ENCODE results near the gene NENF.
A peak's percentile ranks its signal among the peaks of the same experiment; 100 is the strongest.

The NENF gene

DNA sequence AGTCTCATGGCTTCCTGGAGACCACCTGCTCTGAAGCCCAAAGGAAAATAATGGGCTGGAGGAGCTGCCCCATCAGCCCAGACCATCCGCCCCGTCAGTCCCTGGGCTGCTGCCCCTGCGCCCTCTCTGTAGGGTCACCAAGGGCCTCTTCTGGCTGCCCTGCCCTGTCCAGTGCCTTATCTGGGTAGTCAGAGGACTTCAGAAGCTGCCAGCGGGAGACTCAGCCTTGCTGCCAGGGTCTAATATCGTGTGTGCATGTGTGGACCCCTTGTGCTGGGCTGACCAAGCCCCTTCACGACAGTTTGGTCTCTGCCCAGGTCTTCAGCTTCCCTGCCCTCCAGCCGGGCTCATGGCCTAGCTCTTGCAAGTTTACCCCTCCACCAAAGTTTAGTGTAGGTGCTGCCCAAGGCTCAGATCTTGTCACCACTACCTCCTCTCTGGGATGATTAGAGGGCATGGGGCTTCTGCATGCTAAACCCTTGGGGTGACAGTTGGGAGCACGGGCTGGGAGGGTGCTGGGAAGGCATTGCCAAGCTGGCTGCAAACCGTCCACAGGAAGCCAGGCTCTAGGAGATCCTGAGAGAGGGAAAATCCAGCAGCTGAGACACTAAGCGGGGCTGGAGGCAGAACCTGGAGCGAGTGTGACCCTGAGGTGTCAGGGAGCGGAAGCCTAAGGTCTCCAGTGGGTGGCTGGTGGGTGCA, 20.6 kb downstream of the NENF start:
- H4K20me1 ChIP-seq (ENCODE audit: insufficient read depth, low read length, poor library complexity, severe bottlenecking): no peaks in the 10 kb centered on the region
- H3F3A ChIP-seq (ENCODE audit: low read depth): no peaks in the 10 kb centered on the region
- TF ChIP-seq CTCF (conservative IDR thresholded peaks at IDR 0.05; ENCODE audit: low read length) (no peak), EZH2phosphoT487 (IDR thresholded peaks at IDR 0.05; ENCODE audit: borderline replicate concordance) (no peak)
- no peak overlapping the region for H3K4me2 ChIP-seq (ENCODE audit: low read depth, low read length, poor library complexity, severe bottlenecking)
- H3K9me3 ChIP-seq (ENCODE audit: insufficient read depth, low read depth, low read length): no peaks in the 10 kb centered on the region
- H3K4me3 ChIP-seq (ENCODE audit: low read length, poor library complexity, severe bottlenecking): no peak overlapping the region
- H3K4me1 ChIP-seq (ENCODE audit: insufficient read depth, low read length, poor library complexity, severe bottlenecking): peaks cover 4% of the 10 kb centered on the region
- no peaks in the 10 kb centered on the region for H3K27me3 ChIP-seq (ENCODE audit: insufficient read depth, low read length, poor library complexity, severe bottlenecking)
- no peaks in the 10 kb centered on the region for H3K9me2 ChIP-seq (replicated peaks; ENCODE audit: low read depth, low read length)
- H2AFZ ChIP-seq (ENCODE audit: low read length): no peak overlapping the region
- no peaks in the 10 kb centered on the region for H3K79me2 ChIP-seq (ENCODE audit: insufficient read depth, low read length)
- H3K9ac ChIP-seq (ENCODE audit: low read depth, low read length, poor library complexity, severe bottlenecking): no peak overlapping the region
- H3K36me3 ChIP-seq (ENCODE audit: insufficient read depth, low read length): no peaks in the 10 kb centered on the region

GRCh38 chr1:212454741-212455140, 22.0 kb downstream of the NENF start:
- Histone ChIP-seq H4K20me1 (ENCODE audit: insufficient read depth, low read length, poor library complexity, severe bottlenecking) (no peaks in the 10 kb centered on the region), H3K27me3 (ENCODE audit: insufficient read depth, low read length, poor library complexity, severe bottlenecking) (no peaks in the 10 kb centered on the region), H3K4me2 (ENCODE audit: low read depth, low read length, poor library complexity, severe bottlenecking) (no peak overlapping the region), H3K4me1 (ENCODE audit: insufficient read depth, low read length, poor library complexity, severe bottlenecking) (peaks cover 9% of the 10 kb centered on the region), H3K36me3 (ENCODE audit: insufficient read depth, low read length) (no peaks in the 10 kb centered on the region), H3F3A (ENCODE audit: low read depth) (no peaks in the 10 kb centered on the region), H3K4me3 (ENCODE audit: low read length, poor library complexity, severe bottlenecking) (no peak overlapping the region), H3K9ac (ENCODE audit: low read depth, low read length, poor library complexity, severe bottlenecking) (no peak overlapping the region), H3K79me2 (ENCODE audit: insufficient read depth, low read length) (no peaks in the 10 kb centered on the region), H3K9me2 (replicated peaks; ENCODE audit: low read depth, low read length) (no peaks in the 10 kb centered on the region), H3K9me3 (ENCODE audit: insufficient read depth, low read depth, low read length) (no peaks in the 10 kb centered on the region), H2AFZ (ENCODE audit: low read length) (0 out of 2 replicates have a peak overlapping the region, but pooled peaks have one; percentile 49)
- no peak for TF ChIP-seq CTCF (conservative IDR thresholded peaks at IDR 0.05; ENCODE audit: low read length)
- TF ChIP-seq EZH2phosphoT487 (IDR thresholded peaks at IDR 0.05; ENCODE audit: borderline replicate concordance): no peak

- Histone ChIP-seq H3K4me3 (ENCODE audit: low read length, poor library complexity, severe bottlenecking) (no peak overlapping the region), H3K27me3 (ENCODE audit: insufficient read depth, low read length, poor library complexity, severe bottlenecking) (no peaks in the 10 kb centered on the region), H4K20me1 (ENCODE audit: insufficient read depth, low read length, poor library complexity, severe bottlenecking) (no peaks in the 10 kb centered on the region), H3K9ac (ENCODE audit: low read depth, low read length, poor library complexity, severe bottlenecking) (no peak overlapping the region), H3K79me2 (ENCODE audit: insufficient read depth, low read length) (no peaks in the 10 kb centered on the region), H2AFZ (ENCODE audit: low read length) (peak overlapping the region; percentile 49; the same call in 1 of the 2 replicates), H3K36me3 (ENCODE audit: insufficient read depth, low read length) (no peaks in the 10 kb centered on the region), H3F3A (ENCODE audit: low read depth) (no peaks in the 10 kb centered on the region), H3K4me2 (ENCODE audit: low read depth, low read length, poor library complexity, severe bottlenecking) (peak overlapping the region; percentile 17), H3K4me1 (ENCODE audit: insufficient read depth, low read length, poor library complexity, severe bottlenecking) (peaks cover 9% of the 10 kb centered on the region), H3K9me2 (replicated peaks; ENCODE audit: low read depth, low read length) (no peaks in the 10 kb centered on the region), H3K9me3 (ENCODE audit: insufficient read depth, low read depth, low read length) (no peaks in the 10 kb centered on the region)
- TF ChIP-seq CTCF (conservative IDR thresholded peaks at IDR 0.05; ENCODE audit: low read length) (no peak), EZH2phosphoT487 (IDR thresholded peaks at IDR 0.05; ENCODE audit: borderline replicate concordance) (no peak)
Measured at GRCh38 chr1:212455401-212455800, 22.7 kb downstream of the NENF start.
